ENCODE data around the gene SERPINA4.

Gene SERPINA4

DNA sequence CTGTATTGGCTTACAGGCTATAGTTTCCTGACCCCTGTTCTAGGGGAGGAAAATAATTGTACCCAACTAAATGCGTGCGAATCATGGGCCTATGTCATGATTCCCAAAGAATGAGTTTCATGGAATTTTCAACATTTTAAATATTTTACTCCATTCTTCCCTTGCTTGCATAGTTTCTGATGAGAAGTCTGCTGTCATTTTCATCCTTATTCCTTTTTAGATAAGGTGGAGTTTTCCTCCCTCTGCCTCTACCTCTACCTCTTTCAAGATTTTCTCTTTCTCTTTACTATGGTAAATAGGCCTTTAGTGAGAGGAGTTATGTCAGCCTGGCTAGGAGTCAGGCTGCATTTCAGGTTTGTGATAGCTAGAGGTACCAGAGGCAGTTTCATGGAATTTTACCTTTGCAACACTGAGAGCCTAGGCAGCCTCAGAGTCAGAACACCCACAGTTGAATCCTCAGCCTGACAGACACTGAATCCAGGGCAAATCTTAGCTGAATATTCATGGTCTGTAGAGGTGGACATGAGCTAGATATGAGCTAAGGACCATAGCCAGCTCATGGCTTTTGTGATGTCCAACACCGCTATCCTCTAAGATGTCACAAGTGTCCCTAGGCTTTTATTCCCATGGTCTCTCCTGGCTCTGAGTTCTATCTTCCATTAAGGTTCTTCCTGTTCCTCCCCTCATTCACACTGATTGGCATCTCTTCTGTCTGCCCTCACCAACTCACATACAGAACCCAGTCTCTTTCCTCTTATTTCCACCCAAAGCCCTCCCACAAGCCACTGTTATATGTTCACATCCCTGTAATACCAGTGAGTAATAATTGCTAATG, 57.0 kb downstream of the SERPINA4 start:
- Histone ChIP-seq H3K4me1 (ENCODE audit: control insufficient read depth, insufficient read depth, low read length) (no peaks in the 10 kb centered on the region), H3K27me3 (ENCODE audit: control insufficient read depth, insufficient read depth, low read length) (no peaks in the 10 kb centered on the region), H3K9me3 (ENCODE audit: control insufficient read depth, insufficient read depth, low read depth, low read length) (peaks cover 32% of the 10 kb centered on the region), H3K4me3 (ENCODE audit: low read depth, low read length) (no peak overlapping the region), H3K27ac (ENCODE audit: low read depth, low read length) (no peak overlapping the region), H3K9ac (ENCODE audit: low read length) (no peak overlapping the region), H3K36me3 (ENCODE audit: control insufficient read depth, insufficient read depth, low read length) (no peaks in the 10 kb centered on the region)

DNA sequence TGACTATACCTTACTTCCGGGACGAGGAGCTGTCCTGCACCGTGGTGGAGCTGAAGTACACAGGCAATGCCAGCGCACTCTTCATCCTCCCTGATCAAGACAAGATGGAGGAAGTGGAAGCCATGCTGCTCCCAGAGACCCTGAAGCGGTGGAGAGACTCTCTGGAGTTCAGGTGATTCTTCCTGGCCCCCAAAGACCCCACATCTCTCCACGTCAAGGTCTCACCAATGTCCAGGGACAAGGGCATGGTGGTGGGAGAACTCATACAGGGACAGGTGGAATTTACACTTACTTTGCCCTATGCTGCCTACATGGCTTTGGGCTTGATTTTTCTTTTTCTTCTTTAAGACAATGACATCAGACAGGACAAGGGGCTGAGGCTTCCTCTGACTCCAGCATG, 58.1 kb downstream of the SERPINA4 start:
- H3K4me1 ChIP-seq (ENCODE audit: control insufficient read depth, insufficient read depth, low read length): no peaks in the 10 kb centered on the region
- H3K9ac ChIP-seq (ENCODE audit: low read length): no peak overlapping the region
- H3K9me3 ChIP-seq (ENCODE audit: control insufficient read depth, insufficient read depth, low read depth, low read length): peaks cover 32% of the 10 kb centered on the region

More for the DNA sequence above, 58.1 kb downstream of the SERPINA4 start:
- no peak overlapping the region for H3K4me3 ChIP-seq (ENCODE audit: low read depth, low read length)
- H3K36me3 ChIP-seq (ENCODE audit: control insufficient read depth, insufficient read depth, low read length): no peaks in the 10 kb centered on the region
- H3K27ac ChIP-seq (ENCODE audit: low read depth, low read length): no peak overlapping the region
- H3K27me3 ChIP-seq (ENCODE audit: control insufficient read depth, insufficient read depth, low read length): peaks cover 7% of the 10 kb centered on the region; the same call in 1 of the 2 replicates

Data from HUES6 (cell line).